IMR-90 (cell line): ENCODE measurements around the gene SORBS1. TPM values are rescaled to one million over a fixed set of nuclear protein-coding genes. Genes with fewer than 3 reads are reported as not detected.

Experiments
- ATAC-seq: fragments of 200-7000 bp; cut with Tn5 transposase; 2 replicates; pipeline ENCODE4 v1.9.1; 2020; ENCODE audit warnings: low read depth, mild to moderate bottlenecking, moderate library complexity
- BruUV-seq: library from RNA; stranded (reverse); fragments of 400-500 nt; replicated peaks from 2 replicates; lab custom pipeline; 2021; lab: Mats Ljungman, UMichigan
- CTCF ChIA-PET: fragments of 300-600 bp; formaldehyde crosslinking; extraction: SDS; loops from one replicate; lab custom pipeline; 2021; ENCODE audit warnings: antibody characterized with exemption; lab: Yijun Ruan, JAX
- POLR2A ChIA-PET: fragments of 300-600 bp; sonication (Branson Sonifier 250); formaldehyde crosslinking; loops from one replicate; lab custom pipeline; 2022; ENCODE audit warnings: antibody characterized with exemption; ENCODE audit not compliant: unreplicated experiment; lab: Charles Lee
- DNase-seq: peaks from one replicate; pipeline ENCODE4 v3.0.0; 2013
- H2AFZ ChIP-seq: replicated peaks from 2 replicates; pipeline ENCODE3; 2013; ENCODE audit warnings: low read length, mild to moderate bottlenecking; ENCODE audit not compliant: poor library complexity
- H2AK5ac ChIP-seq: 2 replicates; pipeline ENCODE4 v1.6.1; 2013; ENCODE audit warnings: low read depth, low read length, inconsistent platforms
- H2AK9ac ChIP-seq: replicated peaks from 2 replicates; pipeline ENCODE3; 2013; ENCODE audit warnings: mild to moderate bottlenecking, low read depth, low read length, moderate library complexity; ENCODE audit not compliant: poor library complexity
- H2BK120ac ChIP-seq: 2 replicates; pipeline ENCODE4 v1.6.1; 2013; ENCODE audit warnings: low read depth, low read length, inconsistent platforms
- H2BK15ac ChIP-seq: 3 replicates; pipeline ENCODE4 v1.6.1; 2013; ENCODE audit warnings: low read depth, low read length, inconsistent platforms
- H2BK20ac ChIP-seq: 2 replicates; pipeline ENCODE4 v1.6.1; 2013; ENCODE audit warnings: low read depth, mild to moderate bottlenecking, inconsistent platforms, low read length, moderate library complexity
- H2BK5ac ChIP-seq: 2 replicates; pipeline ENCODE4 v1.6.1; 2013; ENCODE audit warnings: mild to moderate bottlenecking, low read depth, low read length, inconsistent platforms; ENCODE audit not compliant: poor library complexity, severe bottlenecking
- H3K14ac ChIP-seq: replicated peaks from 2 replicates; pipeline ENCODE4 v1.6.1; 2013; ENCODE audit warnings: low read depth, low read length, inconsistent platforms
- H3K18ac ChIP-seq: 2 replicates; pipeline ENCODE4 v1.6.1; 2013; ENCODE audit warnings: low read depth, low read length, control low read depth
- H3K23ac ChIP-seq: 2 replicates; pipeline ENCODE4 v1.6.1; 2013; ENCODE audit warnings: low read depth, low read length, inconsistent platforms
- H3K27ac ChIP-seq: 2 replicates; pipeline ENCODE4 v1.5.1; 2013; ENCODE audit warnings: mild to moderate bottlenecking, control low read depth, low read length; ENCODE audit not compliant: insufficient read depth
- H3K27me3 ChIP-seq: 2 replicates; pipeline ENCODE4 v1.6.1; 2013; ENCODE audit warnings: low read length; ENCODE audit not compliant: control insufficient read depth, insufficient read depth
- H3K36me3 ChIP-seq: 2 replicates; pipeline ENCODE4 v1.6.1; 2013; ENCODE audit warnings: low read length, mixed read lengths; ENCODE audit not compliant: control insufficient read depth, insufficient read depth
- H3K4ac ChIP-seq: 2 replicates; pipeline ENCODE4 v1.6.1; 2013; ENCODE audit warnings: low read depth, low read length, inconsistent platforms
- H3K4me1 ChIP-seq: 2 replicates; pipeline ENCODE4 v1.6.1; 2013; ENCODE audit warnings: low read length, mixed read lengths; ENCODE audit not compliant: control insufficient read depth, insufficient read depth
- H3K4me2 ChIP-seq: 2 replicates; pipeline ENCODE4 v1.6.1; 2013; ENCODE audit warnings: low read depth, mild to moderate bottlenecking, control low read depth, low read length, moderate library complexity
- H3K4me3 ChIP-seq: 2 replicates; pipeline ENCODE4 v1.5.1; 2013; ENCODE audit warnings: low read depth, mild to moderate bottlenecking, control low read depth, low read length, moderate library complexity; ENCODE audit not compliant: insufficient read depth
- H3K56ac ChIP-seq: 2 replicates; pipeline ENCODE4 v1.6.1; 2013; ENCODE audit warnings: low read length, inconsistent platforms; ENCODE audit not compliant: insufficient read depth; ENCODE audit errors: extremely low read depth
- H3K79me1 ChIP-seq, 2 experiments: 2 replicates each; pipeline ENCODE4 v1.6.1; 2013; ENCODE audit warnings: low read length in 2 of 2, inconsistent platforms in 1 of 2, low read depth in 1 of 2
- H3K9ac ChIP-seq: 2 replicates; pipeline ENCODE4 v1.6.1; 2013; ENCODE audit warnings: low read depth, low read length, control low read depth
- H3K9me1 ChIP-seq: 2 replicates; pipeline ENCODE4 v1.6.1; 2013; ENCODE audit warnings: low read length, inconsistent platforms; ENCODE audit not compliant: insufficient read depth
- H3K9me3 ChIP-seq: 2 replicates; pipeline ENCODE4 v1.6.1; 2013; ENCODE audit warnings: low read length; ENCODE audit not compliant: control insufficient read depth, insufficient read depth
- H4K20me1 ChIP-seq: 2 replicates; pipeline ENCODE4 v1.6.1; 2013; ENCODE audit warnings: low read length, inconsistent platforms; ENCODE audit not compliant: insufficient read depth
- H4K5ac ChIP-seq: 2 replicates; pipeline ENCODE4 v1.6.1; 2013; ENCODE audit warnings: mild to moderate bottlenecking, low read depth, low read length, control low read depth
- H4K8ac ChIP-seq, 2 experiments: 2 replicates each; pipeline ENCODE4 v1.6.1; 2013; ENCODE audit warnings: low read depth in 2 of 2, low read length in 2 of 2, control low read depth in 1 of 2, inconsistent platforms in 1 of 2
- H4K91ac ChIP-seq: 2 replicates; pipeline ENCODE4 v1.6.1; 2013; ENCODE audit warnings: low read depth, low read length, inconsistent platforms; ENCODE audit not compliant: insufficient read depth
- CHD1 ChIP-seq: IDR thresholded peaks from 2 replicates; pipeline ENCODE4 v1.6.1; 2012; ENCODE audit warnings: low read depth, low read length, improper control_type of control experiment
- CTCF ChIP-seq: conservative IDR thresholded peaks from 2 replicates; pipeline ENCODE4 v1.5.1; 2012; ENCODE audit warnings: mild to moderate bottlenecking, low read depth, low read length, improper control_type of control experiment
- ELK1 ChIP-seq: fragments of 150-350 bp; IDR thresholded peaks from 2 replicates; pipeline ENCODE4 v1.6.1; 2016; ENCODE audit warnings: low read depth, mild to moderate bottlenecking, low read length, moderate library complexity, borderline replicate concordance
- FOS ChIP-seq: fragments of 150-350 bp; IDR thresholded peaks from 2 replicates; pipeline ENCODE4 v1.6.1; 2016; ENCODE audit warnings: low read depth, low read length
- MAFK ChIP-seq: IDR thresholded peaks from 2 replicates; pipeline ENCODE4 v1.6.1; 2012; ENCODE audit warnings: low read depth, low read length, improper control_type of control experiment
- MAZ ChIP-seq: IDR thresholded peaks from 2 replicates; pipeline ENCODE4 v1.6.1; 2012; ENCODE audit warnings: low read depth, mild to moderate bottlenecking, low read length, improper control_type of control experiment, moderate library complexity, borderline replicate concordance
- MXI1 ChIP-seq: IDR thresholded peaks from 2 replicates; pipeline ENCODE4 v1.6.1; 2012; ENCODE audit warnings: low read depth, mild to moderate bottlenecking, low read length, moderate library complexity, borderline replicate concordance
- NFE2L2 ChIP-seq: fragments of 150-350 bp; IDR thresholded peaks from 2 replicates; pipeline ENCODE4 v1.6.1; 2016; ENCODE audit warnings: low read depth, mild to moderate bottlenecking, low read length
- RCOR1 ChIP-seq: IDR thresholded peaks from 2 replicates; pipeline ENCODE4 v1.6.1; 2012; ENCODE audit warnings: mild to moderate bottlenecking, low read length, improper control_type of control experiment; ENCODE audit not compliant: insufficient replicate concordance
- RFX5 ChIP-seq: IDR thresholded peaks from 2 replicates; pipeline ENCODE4 v1.8.0; 2012; ENCODE audit warnings: low read depth, mild to moderate bottlenecking, low read length, moderate library complexity
- USF2 ChIP-seq: fragments of 150-350 bp; IDR thresholded peaks from 2 replicates; pipeline ENCODE4 v1.6.1; 2017; ENCODE audit warnings: mild to moderate bottlenecking, antibody characterized with exemption, low read length, low read depth
- WGBS, 2 experiments: methylation state at CpG; one replicate each; pipeline versions ENCODE4 v1.1.5 to v1.1.7; 2013; ENCODE audit warnings: missing lambda C conversion rate in 2 of 2; ENCODE audit not compliant: insufficient read length in 1 of 2; ENCODE audit errors: extremely low coverage in 2 of 2; 5-methylcytosine and 5-hydroxymethylcytosine counted together
- dilution Hi-C: fragments of 300-500 bp; cut with HindIII; formaldehyde crosslinking; loops from one replicate; pipeline ENCODE4 v1.14.3; 2018; ENCODE audit warnings: low sequenced_read_pairs; ENCODE audit not compliant: unreplicated experiment
- in situ Hi-C: fragments of 300-500 bp; cut with MboI; formaldehyde crosslinking; loops from 3 replicates; pipeline ENCODE4 v1.14.3; 2019; ENCODE audit warnings: low sequenced_read_pairs, inconsistent platforms, mixed read lengths
- intact Hi-C: fragments of 100-400 bp; cut with micrococcal nuclease; formaldehyde crosslinking; loops from 2 replicates; pipeline ENCODE4 v1.10.0; 2022
- polyA plus RNA-seq, 3 experiments: library from polyadenylated mRNA; depleted of rRNA; stranded (reverse); fragments of >200 nt; gene quantifications; 2 replicates each; pipeline ENCODE4 v1.2.3, GENCODE V29; 2012; ENCODE audit warnings: low replicate concordance in 1 of 3
- total RNA-seq: library from RNA; depleted of rRNA; stranded (reverse); fragments of >200 nt; gene quantifications from 2 replicates; pipeline ENCODE4 v1.2.3, GENCODE V29; 2012

Gene SORBS1
- total and polyA plus RNA-seq, 2 of the 4 experiments (the other 2 are of a cell fraction), result 0.18 to 0.32 TPM

GRCh38 chr10:95538412-95538811 lies 22.8 kb downstream of the SORBS1 start:
- intact Hi-C loops (no loop called here), dilution Hi-C loops (no loop called here), in situ Hi-C loops (no loop called here)
- Histone ChIP-seq H2AK5ac (no peak overlapping the region), H2BK120ac (no peak overlapping the region), H4K91ac (no peak overlapping the region), H3K4me2 (no peak overlapping the region), H4K20me1 (no peaks in the 10 kb centered on the region), H2BK5ac (no peak overlapping the region), H3K23ac (no peak overlapping the region), H3K56ac (no peak overlapping the region), H4K5ac (no peak overlapping the region), H3K36me3 (no peaks in the 10 kb centered on the region), H3K27ac (no peak overlapping the region), H4K8ac (no peak overlapping the region), H2BK15ac (no peak overlapping the region), H2AK9ac (no peak overlapping the region), H3K4ac (no peak overlapping the region), H2AFZ (no peak overlapping the region), H3K9ac (no peak overlapping the region), H3K14ac (no peak overlapping the region), H3K18ac (no peak overlapping the region), H3K9me3 (no peaks in the 10 kb centered on the region), H3K4me3 (no peak overlapping the region), H3K27me3 (no peaks in the 10 kb centered on the region), H2BK20ac (no peak overlapping the region), H3K79me1 (no peaks in the 10 kb centered on the region), H3K9me1 (no peaks in the 10 kb centered on the region), H3K4me1 (no peaks in the 10 kb centered on the region)
- ATAC-seq (no peak), DNase-seq (no peak)
- CTCF ChIA-PET, result no interaction called here
- BruUV-seq, result no TSS peak
- no peak for TF ChIP-seq CTCF
- TF ChIP-seq RCOR1, result no peak
- TF ChIP-seq NFE2L2, result no peak
- no peak for TF ChIP-seq CHD1
- TF ChIP-seq MAFK, result no peak
- TF ChIP-seq MXI1, result no peak
- no peak for TF ChIP-seq USF2
- no peak for TF ChIP-seq RFX5
- no peak for TF ChIP-seq ELK1
- no peak for TF ChIP-seq MAZ
- TF ChIP-seq FOS, result no peak
- POLR2A ChIA-PET, result no interaction called here
- 80% methylated on average over 3 of the region's 5 CpGs; no CpG with 5 or more reads in 1 of the 2 experiments for WGBS, 2 experiments
